Panc1 (cell line): ENCODE data around the gene CCM2. TPM values are rescaled to one million over a fixed set of nuclear protein-coding genes. Genes with fewer than 3 reads are reported as not detected.

ENCODE experiments used
- ATAC-seq: fragments of 200-7000 bp; cut with Tn5 transposase; 2 replicates; pipeline ENCODE4 v1.9.1; 2020; ENCODE audit warnings: mild to moderate bottlenecking, moderate library complexity
- BruUV-seq: library from RNA; stranded (reverse); fragments of 400-500 nt; replicated peaks from 2 replicates; lab custom pipeline; 2021; lab: Mats Ljungman, UMichigan
- CTCF ChIA-PET: fragments of 300-600 bp; sonication (Branson Sonifier 250); formaldehyde crosslinking; loops from one replicate; lab custom pipeline; 2022; ENCODE audit warnings: antibody characterized with exemption; lab: Charles Lee
- POLR2A ChIA-PET: fragments of 300-600 bp; sonication (Branson Sonifier 250); formaldehyde crosslinking; loops from one replicate; lab custom pipeline; 2022; ENCODE audit warnings: antibody characterized with exemption; lab: Charles Lee
- DNase-seq: peaks from one replicate; pipeline ENCODE4 v3.0.0-alpha.2; 2010; ENCODE audit warnings: low read depth, low spot score
- H3K27ac ChIP-seq: 2 replicates; pipeline ENCODE4 v1.5.1; 2011; ENCODE audit warnings: mild to moderate bottlenecking, low read length, inconsistent platforms
- H3K27me3 ChIP-seq: fragments of 200-500 bp; sonication (Bioruptor generic); 2 replicates; pipeline ENCODE4 v1.6.0; 2014; ENCODE audit warnings: low read length, inconsistent platforms; ENCODE audit not compliant: control insufficient read depth, insufficient read depth
- H3K36me3 ChIP-seq: fragments of 200-500 bp; sonication (Bioruptor generic); 2 replicates; pipeline ENCODE4 v1.5.1; 2014; ENCODE audit warnings: inconsistent platforms, mild to moderate bottlenecking, low read length, moderate library complexity; ENCODE audit not compliant: control insufficient read depth, insufficient read depth
- H3K4me1 ChIP-seq: 2 replicates; pipeline ENCODE4 v1.5.1; 2011; ENCODE audit warnings: inconsistent platforms, mild to moderate bottlenecking, low read length, moderate library complexity; ENCODE audit not compliant: control insufficient read depth, insufficient read depth
- H3K4me3 ChIP-seq, 2 experiments: 2 replicates each; pipeline ENCODE4 v1.5.1; 2011 to 2012; ENCODE audit warnings: low read depth in 2 of 2, low read length in 2 of 2, mild to moderate bottlenecking in 2 of 2, inconsistent platforms in 1 of 2, moderate library complexity in 1 of 2
- H3K9me3 ChIP-seq: fragments of 200-500 bp; sonication (Bioruptor generic); 2 replicates; pipeline ENCODE4 v1.5.1; 2014; ENCODE audit warnings: low read depth, mild to moderate bottlenecking, inconsistent platforms, low read length, moderate library complexity; ENCODE audit not compliant: control insufficient read depth, insufficient read depth
- POLR2AphosphoS5 ChIP-seq: IDR thresholded peaks from 2 replicates; pipeline ENCODE4 v1.6.1; 2012; ENCODE audit warnings: mild to moderate bottlenecking, low read depth, low read length, moderate library complexity
- SIN3A ChIP-seq: IDR thresholded peaks from 2 replicates; pipeline ENCODE4 v1.6.1; 2012; ENCODE audit warnings: low read depth, mild to moderate bottlenecking, low read length, moderate library complexity, borderline replicate concordance; ENCODE audit not compliant: insufficient read depth
- TCF7L2 ChIP-seq: IDR thresholded peaks from 2 replicates; pipeline ENCODE4 v1.6.1; 2011; ENCODE audit warnings: mild to moderate bottlenecking, low read depth, low read length, inconsistent platforms
- in situ Hi-C: cut with HindIII; loops from 2 replicates; pipeline ENCODE4 v1.10.0; 2016; ENCODE audit warnings: low sequenced_read_pairs, low pct_unique_long_range_greater_than_20kb
- intact Hi-C: fragments of 100-400 bp; cut with micrococcal nuclease; formaldehyde crosslinking; loops from one replicate; pipeline ENCODE4 v1.10.0; 2022; ENCODE audit not compliant: unreplicated experiment
- total RNA-seq: library from RNA; stranded (reverse); gene quantifications from one replicate; pipeline ENCODE4 v1.2.1, GENCODE V29; 2021; ENCODE audit not compliant: unreplicated experiment
- TF ChIP-seq, protein P1 (sequence below), 2 experiments: IDR thresholded peaks; 2 replicates each; pipeline ENCODE4 v1.6.1; 2011 to 2012; ENCODE audit warnings: low read depth in 2 of 2, control low read depth in 1 of 2, low read length in 1 of 2, mild to moderate bottlenecking in 1 of 2, moderate library complexity in 1 of 2; ENCODE audit not compliant: insufficient read depth in 1 of 2
- TF ChIP-seq, protein P2 (sequence below): fragments of 450-650 bp; IDR thresholded peaks from 2 replicates; pipeline ENCODE4 v1.5.1; 2017; ENCODE audit warnings: mild to moderate bottlenecking

The CCM2 gene
- total RNA-seq, 1 experiment from 2014 or later: 97.1 TPM

DNA sequence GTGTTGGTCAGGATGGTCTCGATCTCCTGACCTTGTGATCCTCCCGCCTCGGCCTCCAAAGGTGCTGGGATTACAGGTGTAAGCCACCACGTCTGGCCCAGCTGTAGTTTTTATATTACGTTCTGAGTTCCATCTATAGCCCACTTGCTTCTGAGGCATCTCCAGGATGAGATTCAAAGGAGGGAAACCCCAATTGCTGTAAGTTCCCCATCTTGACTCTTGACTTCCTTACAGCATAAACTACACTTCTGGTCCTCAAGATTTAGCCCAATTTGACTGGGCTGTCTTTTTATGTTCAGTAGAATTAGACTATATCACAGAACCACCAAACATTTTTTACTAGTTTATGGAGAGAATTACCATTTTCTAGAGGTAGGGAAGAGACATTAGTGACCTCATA, 44.3 kb downstream of the CCM2 start:
- ChIA-PET POLR2A (no interaction called here), CTCF (no interaction called here)
- in situ Hi-C loops: no loop called here
- H3K36me3 ChIP-seq: peaks cover 5% of the 10 kb centered on the region; the same call in 1 of the 2 replicates
- ATAC-seq (no peak), DNase-seq (no peak)
- intact Hi-C loops: no loop called here
- no TSS peak for BruUV-seq
- H3K4me3 ChIP-seq: no peak overlapping the region
- TF ChIP-seq, protein P1, sequence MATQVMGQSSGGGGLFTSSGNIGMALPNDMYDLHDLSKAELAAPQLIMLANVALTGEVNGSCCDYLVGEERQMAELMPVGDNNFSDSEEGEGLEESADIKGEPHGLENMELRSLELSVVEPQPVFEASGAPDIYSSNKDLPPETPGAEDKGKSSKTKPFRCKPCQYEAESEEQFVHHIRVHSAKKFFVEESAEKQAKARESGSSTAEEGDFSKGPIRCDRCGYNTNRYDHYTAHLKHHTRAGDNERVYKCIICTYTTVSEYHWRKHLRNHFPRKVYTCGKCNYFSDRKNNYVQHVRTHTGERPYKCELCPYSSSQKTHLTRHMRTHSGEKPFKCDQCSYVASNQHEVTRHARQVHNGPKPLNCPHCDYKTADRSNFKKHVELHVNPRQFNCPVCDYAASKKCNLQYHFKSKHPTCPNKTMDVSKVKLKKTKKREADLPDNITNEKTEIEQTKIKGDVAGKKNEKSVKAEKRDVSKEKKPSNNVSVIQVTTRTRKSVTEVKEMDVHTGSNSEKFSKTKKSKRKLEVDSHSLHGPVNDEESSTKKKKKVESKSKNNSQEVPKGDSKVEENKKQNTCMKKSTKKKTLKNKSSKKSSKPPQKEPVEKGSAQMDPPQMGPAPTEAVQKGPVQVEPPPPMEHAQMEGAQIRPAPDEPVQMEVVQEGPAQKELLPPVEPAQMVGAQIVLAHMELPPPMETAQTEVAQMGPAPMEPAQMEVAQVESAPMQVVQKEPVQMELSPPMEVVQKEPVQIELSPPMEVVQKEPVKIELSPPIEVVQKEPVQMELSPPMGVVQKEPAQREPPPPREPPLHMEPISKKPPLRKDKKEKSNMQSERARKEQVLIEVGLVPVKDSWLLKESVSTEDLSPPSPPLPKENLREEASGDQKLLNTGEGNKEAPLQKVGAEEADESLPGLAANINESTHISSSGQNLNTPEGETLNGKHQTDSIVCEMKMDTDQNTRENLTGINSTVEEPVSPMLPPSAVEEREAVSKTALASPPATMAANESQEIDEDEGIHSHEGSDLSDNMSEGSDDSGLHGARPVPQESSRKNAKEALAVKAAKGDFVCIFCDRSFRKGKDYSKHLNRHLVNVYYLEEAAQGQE (IDR thresholded peaks at IDR 0.05; ENCODE audit: insufficient read depth in 1 of 2, low read depth in 2 of 2, low read length in 1 of 2): no peak
- TF ChIP-seq, protein P2, sequence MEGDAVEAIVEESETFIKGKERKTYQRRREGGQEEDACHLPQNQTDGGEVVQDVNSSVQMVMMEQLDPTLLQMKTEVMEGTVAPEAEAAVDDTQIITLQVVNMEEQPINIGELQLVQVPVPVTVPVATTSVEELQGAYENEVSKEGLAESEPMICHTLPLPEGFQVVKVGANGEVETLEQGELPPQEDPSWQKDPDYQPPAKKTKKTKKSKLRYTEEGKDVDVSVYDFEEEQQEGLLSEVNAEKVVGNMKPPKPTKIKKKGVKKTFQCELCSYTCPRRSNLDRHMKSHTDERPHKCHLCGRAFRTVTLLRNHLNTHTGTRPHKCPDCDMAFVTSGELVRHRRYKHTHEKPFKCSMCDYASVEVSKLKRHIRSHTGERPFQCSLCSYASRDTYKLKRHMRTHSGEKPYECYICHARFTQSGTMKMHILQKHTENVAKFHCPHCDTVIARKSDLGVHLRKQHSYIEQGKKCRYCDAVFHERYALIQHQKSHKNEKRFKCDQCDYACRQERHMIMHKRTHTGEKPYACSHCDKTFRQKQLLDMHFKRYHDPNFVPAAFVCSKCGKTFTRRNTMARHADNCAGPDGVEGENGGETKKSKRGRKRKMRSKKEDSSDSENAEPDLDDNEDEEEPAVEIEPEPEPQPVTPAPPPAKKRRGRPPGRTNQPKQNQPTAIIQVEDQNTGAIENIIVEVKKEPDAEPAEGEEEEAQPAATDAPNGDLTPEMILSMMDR: no peak
- TF ChIP-seq TCF7L2: no peak
- no peak for TF ChIP-seq SIN3A
- no peak for TF ChIP-seq POLR2AphosphoS5
- no peaks in the 10 kb centered on the region for H3K4me1 ChIP-seq
- no peak overlapping the region for H3K27ac ChIP-seq
- no peaks in the 10 kb centered on the region for H3K9me3 ChIP-seq
- no peaks in the 10 kb centered on the region for H3K27me3 ChIP-seq

DNA sequence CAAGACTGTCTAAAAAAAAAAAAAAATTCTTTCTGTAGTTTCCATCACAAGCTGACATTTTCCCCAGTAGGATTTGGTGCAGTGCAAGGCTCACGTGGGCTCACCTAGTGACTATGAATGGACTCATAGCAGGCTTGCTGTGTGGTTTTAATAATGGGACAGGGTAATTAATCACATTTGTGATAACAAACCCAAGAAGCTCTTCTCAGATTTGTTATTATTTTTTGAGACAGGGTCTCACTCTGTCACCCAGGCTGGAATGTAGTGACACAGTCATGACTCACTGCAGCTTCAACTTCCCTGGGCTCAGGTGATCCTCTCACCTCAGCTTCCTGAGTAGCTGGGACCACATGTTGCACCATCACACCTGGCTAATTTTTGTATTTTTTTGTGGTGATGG, 48.7 kb downstream of the CCM2 start:
- Histone ChIP-seq H3K9me3 (no peaks in the 10 kb centered on the region), H3K4me3 (no peak overlapping the region), H3K27ac (no peak overlapping the region), H3K27me3 (no peaks in the 10 kb centered on the region), H3K36me3 (no peaks in the 10 kb centered on the region), H3K4me1 (no peaks in the 10 kb centered on the region)
- no TSS peak for BruUV-seq
- intact Hi-C loops: no loop called here
- POLR2A ChIA-PET: interaction anchor here (0.7 kb wide), 1 partner anchor 37 kb away, joined by 4 read pairs; no protein-coding TSS in a partner anchor
- TF ChIP-seq, protein P1 (IDR thresholded peaks at IDR 0.05; ENCODE audit: insufficient read depth in 1 of 2, low read depth in 2 of 2, low read length in 1 of 2): no peak
- TF ChIP-seq TCF7L2: no peak
- ATAC-seq (no peak), DNase-seq (peak; percentile 5)
- in situ Hi-C loops: no loop called here
- CTCF ChIA-PET: no interaction called here
